K562 (cell line): Measurements from ENCODE around the gene MAP1LC3A. TPM values are rescaled to one million over a fixed set of nuclear protein-coding genes. Genes with fewer than 3 reads are reported as not detected.

Source experiments
- ARID1B ChIP-seq: fragments of 450-650 bp; IDR thresholded peaks from 2 replicates; pipeline ENCODE4 v1.6.1; 2016; ENCODE audit warnings: antibody characterized with exemption, mild to moderate bottlenecking, inconsistent platforms
- ATF7 ChIP-seq: fragments of 450-650 bp; IDR thresholded peaks from 2 replicates; pipeline ENCODE4 v1.7.1; 2014; ENCODE audit warnings: mild to moderate bottlenecking, moderate library complexity
- C11orf30 ChIP-seq: fragments of 450-650 bp; IDR thresholded peaks from 2 replicates; pipeline ENCODE4 v1.6.1; 2016; ENCODE audit warnings: low read depth, mild to moderate bottlenecking
- CBX5 ChIP-seq: IDR thresholded peaks from 2 replicates; pipeline ENCODE4 v1.6.1; 2014; ENCODE audit warnings: low read depth, borderline replicate concordance
- CEBPB ChIP-seq: fragments of 450-650 bp; IDR thresholded peaks from 2 replicates; pipeline ENCODE4 v1.6.1; 2016; ENCODE audit warnings: missing genetic modification characterization, missing compliant biosample characterization
- DIDO1 ChIP-seq: fragments of 450-650 bp; IDR thresholded peaks from 2 replicates; pipeline ENCODE4 v1.6.1; 2016; ENCODE audit warnings: low read depth, missing biosample characterization, missing genetic modification characterization
- FOXA3 ChIP-seq, 2 experiments: fragments of 450-650 bp in 1 of 2; sonication (generic) in 1 of 2; formaldehyde crosslinking; IDR thresholded peaks in 1 of 2; conservative IDR thresholded peaks in 1 of 2; 2 replicates each; pipeline versions ENCODE4 v1.4.0 to v1.8.0; 2020 to 2022; ENCODE audit warnings: mild to moderate bottlenecking in 2 of 2, missing genetic modification reagents in 1 of 2
- FOXK2 ChIP-seq, 2 experiments: fragments of 450-650 bp; IDR thresholded peaks in 1 of 2; conservative IDR thresholded peaks in 1 of 2; 2 replicates each; pipeline ENCODE4 v1.6.1; 2016; ENCODE audit warnings: low read depth in 2 of 2, mild to moderate bottlenecking in 1 of 2
- HNRNPH1 ChIP-seq: fragments of 200-400 bp; formaldehyde crosslinking; optimal IDR thresholded peaks from 2 replicates; pipeline ENCODE3; 2017; ENCODE audit warnings: low read depth, mild to moderate bottlenecking, low read length, moderate library complexity
- IFI16 ChIP-seq: fragments of 250-450 bp; sonication (Bioruptor Pico); IDR thresholded peaks from 2 replicates; pipeline ENCODE4 v2.1.2; 2022; ENCODE audit warnings: mild to moderate bottlenecking, inconsistent platforms
- KLF13 ChIP-seq: fragments of 450-650 bp; IDR thresholded peaks from 2 replicates; pipeline ENCODE4 v1.6.1; 2016; ENCODE audit warnings: missing genetic modification characterization, low read depth, mild to moderate bottlenecking, missing compliant biosample characterization, moderate library complexity, borderline replicate concordance
- MAFF ChIP-seq: IDR thresholded peaks from 2 replicates; pipeline ENCODE4 v1.6.1; 2012; ENCODE audit warnings: low read length, improper control_type of control experiment
- MAFK ChIP-seq: IDR thresholded peaks from 2 replicates; pipeline ENCODE4 v1.6.1; 2011; ENCODE audit warnings: low read length, improper control_type of control experiment
- MEF2A ChIP-seq: IDR thresholded peaks from 2 replicates; pipeline ENCODE4 v1.6.1; 2011; ENCODE audit warnings: low read depth, mild to moderate bottlenecking, low read length, moderate library complexity; ENCODE audit not compliant: control insufficient read depth
- MTA1 ChIP-seq: fragments of 450-650 bp; IDR thresholded peaks from 2 replicates; pipeline ENCODE4 v1.6.1; 2017; ENCODE audit warnings: borderline replicate concordance
- MXI1 ChIP-seq: IDR thresholded peaks from 2 replicates; pipeline ENCODE4 v1.6.1; 2011; ENCODE audit warnings: low read depth, mild to moderate bottlenecking, improper control_type of control experiment, low read length
- NFIC ChIP-seq: fragments of 450-650 bp; IDR thresholded peaks from 2 replicates; pipeline ENCODE4 v1.6.1; 2017; ENCODE audit warnings: mild to moderate bottlenecking, inconsistent platforms
- PCBP1 ChIP-seq: fragments of 200-400 bp; formaldehyde crosslinking; IDR thresholded peaks from 2 replicates; pipeline ENCODE4 v1.6.1; 2018; ENCODE audit warnings: mild to moderate bottlenecking, low read depth, low read length; ENCODE audit not compliant: poor library complexity, severe bottlenecking
- PRMT5 ChIP-seq: sonication (generic); formaldehyde crosslinking; IDR thresholded peaks from 2 replicates; pipeline ENCODE4 v1.5.0; 2020; ENCODE audit warnings: missing genetic modification reagents
- SMAD3 ChIP-seq: fragments of 450-650 bp; formaldehyde crosslinking; conservative IDR thresholded peaks from 2 replicates; pipeline ENCODE4 v1.4.0; 2020; ENCODE audit warnings: mild to moderate bottlenecking
- YY1 ChIP-seq, 3 experiments: IDR thresholded peaks; 2 replicates each; pipeline ENCODE4 v1.6.1; 2011; ENCODE audit warnings: low read length in 2 of 3, mild to moderate bottlenecking in 2 of 3, moderate library complexity in 2 of 3, borderline replicate concordance in 1 of 3, control low read depth in 1 of 3, low read depth in 1 of 3; ENCODE audit not compliant: insufficient read depth in 3 of 3, insufficient replicate concordance in 2 of 3, control insufficient read depth in 1 of 3, insufficient read length in 1 of 3; ENCODE audit errors: extremely low read depth in 1 of 3
- ZFP1 ChIP-seq: fragments of 450-650 bp; formaldehyde crosslinking; IDR thresholded peaks from 2 replicates; pipeline ENCODE4 v1.4.0; 2020; ENCODE audit warnings: mild to moderate bottlenecking, mixed read lengths
- ZNF589 ChIP-seq: fragments of 200-800 bp; sonication (Bioruptor generic); IDR thresholded peaks from 2 replicates; pipeline ENCODE4 v1.6.1; 2016; ENCODE audit warnings: low read depth, missing genetic modification characterization, missing compliant biosample characterization
- ZNF695 ChIP-seq: fragments of 450-650 bp; formaldehyde crosslinking; IDR thresholded peaks from 2 replicates; pipeline ENCODE4 v1.4.0; 2020; ENCODE audit warnings: mild to moderate bottlenecking, moderate library complexity
- polyA plus RNA-seq, 8 experiments: library from polyadenylated mRNA; depleted of rRNA in 4 of 8; stranded (reverse) in 5 of 8; unstranded in 3 of 8; fragments of >200 nt; fragmentation: Nextera tagmentation in 2 of 8; fragmentation: Illumina TruSeq in 1 of 8; extraction: Ambion mirVana in 2 of 8; extraction: Trizol in 1 of 8; gene quantifications; 2 replicates each; pipeline versions ENCODE4 v1.2.1 to v1.2.3, GENCODE V29; 2011 to 2014; ENCODE audit warnings: inconsistent platforms in 1 of 8, missing spikeins in 1 of 8
- total RNA-seq, 7 experiments: library from RNA; depleted of rRNA in 6 of 7; stranded (reverse); fragments of >200 nt in 6 of 7; fragmentation: Illumina TruSeq in 2 of 7; extraction: Trizol in 2 of 7; gene quantifications; 2 replicates each; pipeline versions ENCODE4 v1.2.1 to v1.2.3, GENCODE V29; 2011 to 2021; ENCODE audit warnings: low replicate concordance in 1 of 7
- TF ChIP-seq, protein P1 (sequence below): sonication (generic); formaldehyde crosslinking; IDR thresholded peaks from 2 replicates; pipeline ENCODE4 v1.8.0; 2022; ENCODE audit warnings: mild to moderate bottlenecking, missing genetic modification reagents
- TF ChIP-seq, protein P2 (sequence below): fragments of 450-650 bp; IDR thresholded peaks from 2 replicates; pipeline ENCODE4 v1.7.0; 2016; ENCODE audit warnings: borderline replicate concordance

The MAP1LC3A gene
- total and polyA plus RNA-seq, 9 of the 15 experiments (the other 6 are each of a cell fraction or from before 2014, with no cell fraction given), result 0.27 to 0.38 TPM; not detected in 7

DNA sequence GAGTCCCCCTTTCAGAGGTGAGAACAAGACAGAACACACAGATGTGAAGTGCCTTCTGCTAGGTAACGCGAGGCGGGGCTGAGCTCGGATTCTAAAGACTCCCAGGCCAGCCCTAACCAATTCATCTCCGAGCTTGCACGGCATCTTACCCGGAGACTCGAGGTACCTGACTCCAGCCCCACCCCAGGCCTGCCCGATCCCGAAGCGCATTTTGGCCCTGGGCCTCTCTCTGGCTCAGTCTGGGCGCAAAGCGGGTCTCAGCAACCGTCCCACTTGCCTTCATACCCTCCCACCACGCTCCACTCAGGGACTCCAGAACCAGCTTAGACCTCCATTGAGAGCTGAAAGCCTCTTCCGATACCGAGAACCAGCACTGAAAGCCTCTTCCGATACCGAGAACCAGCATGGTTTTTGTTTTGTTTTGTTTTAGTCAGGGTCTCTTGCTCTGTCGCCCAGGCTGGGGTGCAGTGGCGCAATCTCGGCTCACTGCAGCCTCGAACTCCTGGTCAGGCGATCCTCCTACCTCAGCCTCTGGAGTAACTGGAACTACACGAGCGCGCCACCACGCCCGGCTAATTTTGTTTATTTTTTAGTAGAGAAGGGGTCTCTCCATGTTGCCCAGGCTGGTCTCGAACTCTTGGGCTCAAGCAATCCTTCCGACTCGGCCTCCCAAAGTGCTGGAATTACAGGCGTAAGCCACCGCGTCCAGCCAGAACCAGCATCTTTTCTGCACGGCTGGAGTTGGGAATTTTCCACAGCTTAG is 42.9 kb upstream of the MAP1LC3A start (continued):
- TF ChIP-seq, protein P1, sequence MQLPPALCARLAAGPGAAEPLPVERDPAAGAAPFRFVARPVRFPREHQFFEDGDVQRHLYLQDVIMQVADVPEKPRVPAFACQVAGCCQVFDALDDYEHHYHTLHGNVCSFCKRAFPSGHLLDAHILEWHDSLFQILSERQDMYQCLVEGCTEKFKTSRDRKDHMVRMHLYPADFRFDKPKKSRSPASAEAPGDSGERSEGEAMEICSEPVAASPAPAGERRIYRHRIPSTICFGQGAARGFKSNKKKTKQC (CRISPR knock-in tag), result no peak; the same call in 1 of the 2 replicates
- peak; percentile 35 for TF ChIP-seq ATF7
- TF ChIP-seq MAFK, result no peak
- TF ChIP-seq ARID1B, result no peak
- no peak for TF ChIP-seq ZFP1 (CRISPR knock-in tag)
- TF ChIP-seq KLF13, result no peak
- peak in 1 of 3 experiments; percentile 4 for TF ChIP-seq YY1 (IDR thresholded peaks at IDR 0.05; ENCODE audit: borderline replicate concordance in 1 of 3, control insufficient read depth in 1 of 3, extremely low read depth in 1 of 3, insufficient read depth in 3 of 3, insufficient read length in 1 of 3, insufficient replicate concordance in 2 of 3, low read depth in 1 of 3, low read length in 2 of 3)
- TF ChIP-seq HNRNPH1, result no peak
- 0 out of 2 replicates have a peak, but pooled peaks have one; percentile 35 for TF ChIP-seq MTA1
- TF ChIP-seq MAFF, result no peak
- TF ChIP-seq SMAD3 (CRISPR knock-in tag), result no peak
- peak in 1 of 2 experiments; percentile 19; a peak in 1 of 4 replicates for TF ChIP-seq FOXA3 (CRISPR knock-in tag; conservative IDR thresholded peaks at IDR 0.05 in 1 of 2, IDR thresholded peaks at IDR 0.05 in 1 of 2)
- TF ChIP-seq NFIC, result no peak
- TF ChIP-seq, protein P2, sequence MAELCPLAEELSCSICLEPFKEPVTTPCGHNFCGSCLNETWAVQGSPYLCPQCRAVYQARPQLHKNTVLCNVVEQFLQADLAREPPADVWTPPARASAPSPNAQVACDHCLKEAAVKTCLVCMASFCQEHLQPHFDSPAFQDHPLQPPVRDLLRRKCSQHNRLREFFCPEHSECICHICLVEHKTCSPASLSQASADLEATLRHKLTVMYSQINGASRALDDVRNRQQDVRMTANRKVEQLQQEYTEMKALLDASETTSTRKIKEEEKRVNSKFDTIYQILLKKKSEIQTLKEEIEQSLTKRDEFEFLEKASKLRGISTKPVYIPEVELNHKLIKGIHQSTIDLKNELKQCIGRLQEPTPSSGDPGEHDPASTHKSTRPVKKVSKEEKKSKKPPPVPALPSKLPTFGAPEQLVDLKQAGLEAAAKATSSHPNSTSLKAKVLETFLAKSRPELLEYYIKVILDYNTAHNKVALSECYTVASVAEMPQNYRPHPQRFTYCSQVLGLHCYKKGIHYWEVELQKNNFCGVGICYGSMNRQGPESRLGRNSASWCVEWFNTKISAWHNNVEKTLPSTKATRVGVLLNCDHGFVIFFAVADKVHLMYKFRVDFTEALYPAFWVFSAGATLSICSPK, result no peak
- TF ChIP-seq PRMT5 (CRISPR knock-in tag), result no peak
- no peak for TF ChIP-seq IFI16 (CRISPR knock-in tag)
- TF ChIP-seq CEBPB (tag), result peak; percentile 87
- TF ChIP-seq MEF2A, result no peak
- TF ChIP-seq MXI1, result 0 out of 2 replicates have a peak, but pooled peaks have one; percentile 42
- TF ChIP-seq C11orf30, result no peak
- TF ChIP-seq FOXK2 (conservative IDR thresholded peaks at IDR 0.05 in 1 of 2, IDR thresholded peaks at IDR 0.05 in 1 of 2; ENCODE audit: low read depth in 2 of 2), result 0 out of 4 replicates have a peak, but pooled peaks of 1 of the 2 experiments have one; percentile 6
- no peak for TF ChIP-seq PCBP1
- TF ChIP-seq CBX5, result no peak
- TF ChIP-seq ZNF589 (CRISPR knock-in tag), result no peak
- peak; percentile 36; the same call in 1 of the 2 replicates for TF ChIP-seq DIDO1 (tag)
- no peak for TF ChIP-seq ZNF695 (CRISPR knock-in tag)
